ENCODE measurements around the gene GAD2.

GRCh38 chr10:26291721-26292480, 75.3 kb downstream of the GAD2 start:
- TF ChIP-seq BRCA1 (IDR thresholded peaks at IDR 0.05), result no peak
- no peak for TF ChIP-seq BRCA1 (CRISPR knock-in tag; IDR thresholded peaks at IDR 0.05)
- TF ChIP-seq ZNF274 (IDR thresholded peaks at IDR 0.05; ENCODE audit: borderline replicate concordance, low read depth, low read length), result no peak
- TF ChIP-seq ZNF280B (CRISPR knock-in tag; IDR thresholded peaks at IDR 0.05), result no peak
- TF ChIP-seq MED1 (CRISPR knock-in tag; IDR thresholded peaks at IDR 0.05; ENCODE audit: borderline replicate concordance), result no peak
- no peak for TF ChIP-seq SMAD4 (CRISPR knock-in tag; conservative IDR thresholded peaks at IDR 0.05)
- TF ChIP-seq TBP (optimal IDR thresholded peaks at IDR 0.05; ENCODE audit: low read depth, low read length), result no peak
- no peak for TF ChIP-seq CAMTA2 (CRISPR knock-in tag; conservative IDR thresholded peaks at IDR 0.05)

Data from K562 (cell line).